ENCODE data around the gene MCTP2.

The MCTP2 gene

DNA sequence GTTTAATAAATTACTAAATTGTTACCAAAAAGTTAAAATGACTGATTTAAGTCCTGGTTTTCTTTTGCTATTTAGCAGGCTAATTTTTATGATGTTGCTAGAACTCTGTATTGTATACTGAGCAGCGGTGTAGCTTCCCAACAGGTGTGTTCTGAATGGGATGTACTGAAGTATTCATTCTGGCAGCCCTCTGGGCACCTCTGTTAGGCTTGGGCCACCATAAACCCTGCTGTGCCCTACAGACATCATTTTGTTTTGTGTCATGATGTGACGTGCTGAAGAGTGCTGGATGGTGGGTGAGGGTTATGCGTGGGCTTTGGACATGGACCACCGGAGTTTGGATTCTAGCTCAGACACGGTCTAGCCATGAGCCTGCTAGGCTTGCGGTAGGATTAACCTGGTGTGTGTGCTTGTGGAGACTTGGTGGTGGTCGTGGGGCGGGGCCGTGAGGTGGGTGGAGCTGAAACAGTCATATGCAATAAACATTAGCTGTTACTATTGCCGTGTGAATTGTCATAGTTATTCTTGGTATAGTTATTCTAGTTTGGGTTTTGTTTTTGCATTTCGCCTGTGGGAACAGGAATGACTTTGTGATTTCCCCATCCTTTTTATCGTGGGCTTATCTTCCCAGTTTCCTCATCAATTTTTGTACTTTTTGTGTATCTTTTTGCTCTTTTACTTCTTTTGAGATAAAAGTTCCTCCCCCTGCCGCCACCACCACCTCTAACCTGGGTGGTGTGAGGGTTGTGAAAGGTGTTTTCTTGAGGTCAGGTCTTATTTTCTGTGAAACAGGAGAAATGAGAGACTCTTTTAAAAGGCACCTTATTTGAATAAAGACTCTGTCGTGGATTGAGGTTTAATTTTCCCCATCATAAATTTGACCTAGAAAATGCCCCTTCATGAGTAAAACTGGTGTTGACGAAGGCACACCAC, 93.7 kb downstream of the MCTP2 start:
- Histone ChIP-seq H3K27me3 (ENCODE audit: low read length) (no peaks in the 10 kb centered on the region), H3K4me2 (ENCODE audit: low read depth, low read length, poor library complexity, severe bottlenecking) (peak overlapping the region; percentile 37), H3F3A (ENCODE audit: insufficient read depth) (peaks cover 13% of the 10 kb centered on the region), H3K9me2 (replicated peaks; ENCODE audit: insufficient read depth, low read length) (no peaks in the 10 kb centered on the region), H2AFZ (ENCODE audit: low read depth, low read length, severe bottlenecking) (no peak overlapping the region), H3K9me3 (ENCODE audit: insufficient read depth, low read length) (no peaks in the 10 kb centered on the region), H4K20me1 (ENCODE audit: low read depth, low read length) (no peaks in the 10 kb centered on the region), H3K36me3 (ENCODE audit: low read length) (peaks cover 13% of the 10 kb centered on the region), H3K79me2 (ENCODE audit: insufficient read depth, low read length) (peaks cover 51% of the 10 kb centered on the region), H3K4me3 (ENCODE audit: insufficient read depth, low read length, poor library complexity, severe bottlenecking) (no peak overlapping the region), H3K9ac (ENCODE audit: low read length) (no peak overlapping the region), H3K27ac (ENCODE audit: low read depth, low read length) (no peak overlapping the region)
- TF ChIP-seq, protein P1, sequence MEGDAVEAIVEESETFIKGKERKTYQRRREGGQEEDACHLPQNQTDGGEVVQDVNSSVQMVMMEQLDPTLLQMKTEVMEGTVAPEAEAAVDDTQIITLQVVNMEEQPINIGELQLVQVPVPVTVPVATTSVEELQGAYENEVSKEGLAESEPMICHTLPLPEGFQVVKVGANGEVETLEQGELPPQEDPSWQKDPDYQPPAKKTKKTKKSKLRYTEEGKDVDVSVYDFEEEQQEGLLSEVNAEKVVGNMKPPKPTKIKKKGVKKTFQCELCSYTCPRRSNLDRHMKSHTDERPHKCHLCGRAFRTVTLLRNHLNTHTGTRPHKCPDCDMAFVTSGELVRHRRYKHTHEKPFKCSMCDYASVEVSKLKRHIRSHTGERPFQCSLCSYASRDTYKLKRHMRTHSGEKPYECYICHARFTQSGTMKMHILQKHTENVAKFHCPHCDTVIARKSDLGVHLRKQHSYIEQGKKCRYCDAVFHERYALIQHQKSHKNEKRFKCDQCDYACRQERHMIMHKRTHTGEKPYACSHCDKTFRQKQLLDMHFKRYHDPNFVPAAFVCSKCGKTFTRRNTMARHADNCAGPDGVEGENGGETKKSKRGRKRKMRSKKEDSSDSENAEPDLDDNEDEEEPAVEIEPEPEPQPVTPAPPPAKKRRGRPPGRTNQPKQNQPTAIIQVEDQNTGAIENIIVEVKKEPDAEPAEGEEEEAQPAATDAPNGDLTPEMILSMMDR (IDR thresholded peaks at IDR 0.05; ENCODE audit: insufficient read depth, low read length, poor library complexity, severe bottlenecking), result no peak
- TF ChIP-seq EZH2phosphoT487 (conservative IDR thresholded peaks at IDR 0.05; ENCODE audit: low read length), result no peak

DNA sequence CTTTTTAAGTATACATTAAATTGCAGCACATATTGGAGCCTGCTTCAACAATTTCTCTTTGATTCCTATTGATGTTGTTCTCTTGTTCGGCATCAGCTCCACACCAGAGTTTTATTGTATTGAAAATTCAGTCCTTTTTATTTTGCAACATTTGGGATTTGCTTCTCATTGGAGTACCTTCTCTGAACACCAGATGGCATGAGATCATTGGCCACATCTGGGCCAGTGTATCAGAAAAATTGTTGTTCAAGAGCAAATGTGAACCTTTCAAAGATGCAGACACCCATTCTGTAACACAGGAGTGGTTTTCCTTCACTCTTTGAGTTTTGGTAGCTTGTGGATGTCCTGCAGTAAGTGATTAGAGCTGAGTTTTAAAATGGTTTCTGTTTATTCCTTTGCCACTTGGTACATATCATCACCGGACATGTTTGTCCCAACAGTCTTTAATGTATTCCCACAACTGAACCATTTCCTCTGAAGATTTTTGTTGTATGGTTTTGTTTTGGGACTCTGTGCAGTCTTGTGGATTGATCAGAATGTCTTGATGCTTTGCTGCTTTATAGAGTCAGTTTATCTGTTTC, 96.1 kb downstream of the MCTP2 start:
- Histone ChIP-seq H3K9me3 (ENCODE audit: insufficient read depth, low read length) (no peaks in the 10 kb centered on the region), H3K79me2 (ENCODE audit: insufficient read depth, low read length) (peaks cover 70% of the 10 kb centered on the region), H4K20me1 (ENCODE audit: low read depth, low read length) (no peaks in the 10 kb centered on the region; the same call in 1 of the 2 replicates), H3K27me3 (ENCODE audit: low read length) (no peaks in the 10 kb centered on the region), H2AFZ (ENCODE audit: low read depth, low read length, severe bottlenecking) (no peak overlapping the region), H3K4me2 (ENCODE audit: low read depth, low read length, poor library complexity, severe bottlenecking) (no peak overlapping the region), H3K36me3 (ENCODE audit: low read length) (peaks cover 17% of the 10 kb centered on the region), H3K27ac (ENCODE audit: low read depth, low read length) (no peak overlapping the region), H3K9ac (ENCODE audit: low read length) (no peak overlapping the region), H3K9me2 (replicated peaks; ENCODE audit: insufficient read depth, low read length) (no peaks in the 10 kb centered on the region), H3F3A (ENCODE audit: insufficient read depth) (peaks cover 2% of the 10 kb centered on the region; the same call in 1 of the 2 replicates), H3K4me3 (ENCODE audit: insufficient read depth, low read length, poor library complexity, severe bottlenecking) (no peak overlapping the region)
- TF ChIP-seq, protein P1 (IDR thresholded peaks at IDR 0.05; ENCODE audit: insufficient read depth, low read length, poor library complexity, severe bottlenecking), result peak; percentile 38
- TF ChIP-seq EZH2phosphoT487 (conservative IDR thresholded peaks at IDR 0.05; ENCODE audit: low read length), result no peak

DNA sequence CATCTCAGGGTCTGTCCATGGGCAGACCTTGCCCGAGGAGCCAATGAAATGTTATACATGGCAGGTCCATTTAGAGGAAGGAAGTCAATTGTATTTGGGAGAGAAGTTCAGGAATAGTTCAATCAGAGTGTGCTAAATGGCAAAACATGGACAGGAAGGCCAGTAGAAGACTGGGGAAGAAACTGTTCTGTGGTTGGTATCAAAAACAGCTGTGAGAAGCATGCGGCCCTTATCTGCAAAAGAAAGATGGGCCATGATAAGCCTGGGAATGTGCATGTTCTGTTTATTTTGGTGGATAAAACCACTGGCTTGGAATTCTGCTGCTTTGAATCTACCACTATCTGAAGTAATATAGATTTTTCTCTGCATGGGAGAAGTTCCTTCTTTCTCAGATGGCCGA, 100.4 kb downstream of the MCTP2 start:
- H3K36me3 ChIP-seq (ENCODE audit: low read length), result peaks cover 34% of the 10 kb centered on the region; the same call in 1 of the 2 replicates
- H3K4me3 ChIP-seq (ENCODE audit: insufficient read depth, low read length, poor library complexity, severe bottlenecking), result no peak overlapping the region
- no peak for TF ChIP-seq EZH2phosphoT487 (conservative IDR thresholded peaks at IDR 0.05; ENCODE audit: low read length)
- TF ChIP-seq, protein P1 (IDR thresholded peaks at IDR 0.05; ENCODE audit: insufficient read depth, low read length, poor library complexity, severe bottlenecking), result no peak
- H3K9me3 ChIP-seq (ENCODE audit: insufficient read depth, low read length), result no peaks in the 10 kb centered on the region
- no peak overlapping the region for H2AFZ ChIP-seq (ENCODE audit: low read depth, low read length, severe bottlenecking)
- H3K9ac ChIP-seq (ENCODE audit: low read length), result no peak overlapping the region
- H3K9me2 ChIP-seq (replicated peaks; ENCODE audit: insufficient read depth, low read length), result no peaks in the 10 kb centered on the region
- no peaks in the 10 kb centered on the region; the same call in 1 of the 2 replicates for H4K20me1 ChIP-seq (ENCODE audit: low read depth, low read length)
- no peaks in the 10 kb centered on the region for H3K27me3 ChIP-seq (ENCODE audit: low read length)
- H3F3A ChIP-seq (ENCODE audit: insufficient read depth), result no peaks in the 10 kb centered on the region
- peaks cover 60% of the 10 kb centered on the region for H3K79me2 ChIP-seq (ENCODE audit: insufficient read depth, low read length)
- H3K4me2 ChIP-seq (ENCODE audit: low read depth, low read length, poor library complexity, severe bottlenecking), result no peak overlapping the region
- H3K27ac ChIP-seq (ENCODE audit: low read depth, low read length), result no peak overlapping the region
